Prostate gland (tissue), 2 donors: ENCODE measurements around the gene FAAH.

Source experiments
- CTCF ChIP-seq, 4 experiments: fragments of 200-600 bp in 2 of 4; fragments of 450-650 bp in 2 of 4; sonication (generic) in 2 of 4; IDR thresholded peaks; 1 replicate in 3 of 4; 2 replicates in 1 of 4; pipeline ENCODE4 v1.5.1; 2016 to 2019; ENCODE audit warnings: antibody characterized with exemption in 4 of 4, mild to moderate bottlenecking in 2 of 4, moderate library complexity in 2 of 4
- POLR2A ChIP-seq: fragments of 450-650 bp; IDR thresholded peaks from one replicate; pipeline ENCODE4 v1.6.1; 2016; ENCODE audit warnings: antibody characterized with exemption, mild to moderate bottlenecking
- POLR2AphosphoS5 ChIP-seq: sonication (generic); formaldehyde crosslinking; IDR thresholded peaks from one replicate; pipeline ENCODE4 v1.6.1; 2017; ENCODE audit warnings: antibody characterized with exemption

- TF ChIP-seq POLR2A (no peak), CTCF (IDR thresholded peaks at IDR 0.05) (no peak), POLR2AphosphoS5 (no peak)
These were observed 19.5 kb downstream of the FAAH start for GRCh38 chr1:46413596-46413985.
